Neutrophil (primary cell): ENCODE measurements around the gene TOR1B.
A peak's percentile ranks its signal among the peaks of the same experiment; 100 is the strongest.

ENCODE experiments used
- H3K27ac ChIP-seq: fragments of 200-600 bp; sonication (generic); 2 replicates; pipeline ENCODE4 v1.5.1; 2016; ENCODE audit warnings: mild to moderate bottlenecking, moderate library complexity
- H3K27me3 ChIP-seq: fragments of 200-600 bp; sonication (generic); 2 replicates; pipeline ENCODE4 v1.6.0; 2016; ENCODE audit warnings: mild to moderate bottlenecking
- H3K36me3 ChIP-seq: fragments of 200-600 bp; sonication (generic); 2 replicates; pipeline ENCODE4 v1.5.1; 2017
- H3K4me1 ChIP-seq, 2 experiments: fragments of 200-600 bp in 1 of 2; sonication (generic) in 1 of 2; 1 replicate in 1 of 2; 2 replicates in 1 of 2; pipeline versions ENCODE4 v1.5.1 to v1.6.1; 2013 to 2016; ENCODE audit warnings: low read depth in 1 of 2, low read length in 1 of 2, mild to moderate bottlenecking in 1 of 2, moderate library complexity in 1 of 2; ENCODE audit not compliant: control insufficient read depth in 1 of 2, insufficient read depth in 1 of 2
- H3K4me3 ChIP-seq, 2 experiments: fragments of 200-600 bp in 1 of 2; sonication (generic) in 1 of 2; 1 replicate in 1 of 2; 2 replicates in 1 of 2; pipeline ENCODE4 v1.5.1; 2013 to 2016; ENCODE audit warnings: low read depth in 1 of 2, low read length in 1 of 2, mild to moderate bottlenecking in 1 of 2, moderate library complexity in 1 of 2
- H3K9me3 ChIP-seq: fragments of 200-600 bp; sonication (generic); 2 replicates; pipeline ENCODE4 v1.5.1; 2016
- CTCF ChIP-seq: fragments of 200-600 bp; sonication (generic); IDR thresholded peaks from 2 replicates; pipeline ENCODE4 v1.5.1; 2016; ENCODE audit warnings: antibody characterized with exemption

TOR1B gene

GRCh38 chr9:129841071-129841470, 38.1 kb downstream of the TOR1B start:
- Histone ChIP-seq H3K27me3 (no peaks in the 10 kb centered on the region), H3K36me3 (peaks cover 7% of the 10 kb centered on the region), H3K4me1 (peaks cover 29 to 39% of the 10 kb centered on the region in 2 experiments), H3K4me3 (no peak overlapping the region), H3K27ac (no peak overlapping the region), H3K9me3 (no peaks in the 10 kb centered on the region)
- TF ChIP-seq CTCF: no peak

- no peak for TF ChIP-seq CTCF
- H3K9me3 ChIP-seq: no peaks in the 10 kb centered on the region
- H3K27ac ChIP-seq: peak overlapping the region; percentile 48
- peaks cover 19 to 31% of the 10 kb centered on the region in 2 experiments for H3K4me1 ChIP-seq
- H3K36me3 ChIP-seq: peaks cover 7% of the 10 kb centered on the region
- H3K27me3 ChIP-seq: no peaks in the 10 kb centered on the region
- no peak overlapping the region for H3K4me3 ChIP-seq
Observed at GRCh38 chr9:129845373-129845772, 42.4 kb downstream of the TOR1B start.

- no peak overlapping the region for H3K4me3 ChIP-seq
- H3K4me1 ChIP-seq: peaks cover 46 to 56% of the 10 kb centered on the region in 2 experiments
- no peak for TF ChIP-seq CTCF
- H3K36me3 ChIP-seq: peaks cover 16% of the 10 kb centered on the region
- no peak overlapping the region for H3K27ac ChIP-seq
- H3K27me3 ChIP-seq: no peaks in the 10 kb centered on the region
- H3K9me3 ChIP-seq: no peaks in the 10 kb centered on the region
Observed at GRCh38 chr9:129848712-129849441, 45.9 kb downstream of the TOR1B start.

- Histone ChIP-seq H3K27ac (peak overlapping the region; percentile 39), H3K4me3 (no peak overlapping the region), H3K36me3 (peaks cover 16% of the 10 kb centered on the region), H3K9me3 (no peaks in the 10 kb centered on the region), H3K4me1 (peaks cover 56 to 67% of the 10 kb centered on the region in 2 experiments), H3K27me3 (no peaks in the 10 kb centered on the region)
- no peak for TF ChIP-seq CTCF
Observed at GRCh38 chr9:129849901-129850300, 46.9 kb downstream of the TOR1B start.

GRCh38 chr9:129850821-129851550, 48.0 kb downstream of the TOR1B start:
- Histone ChIP-seq H3K36me3 (peaks cover 22% of the 10 kb centered on the region), H3K9me3 (no peaks in the 10 kb centered on the region), H3K4me1 (peaks cover 56 to 68% of the 10 kb centered on the region in 2 experiments), H3K27me3 (no peaks in the 10 kb centered on the region), H3K27ac (peak overlapping the region; percentile 76), H3K4me3 (no peak overlapping the region)
- no peak for TF ChIP-seq CTCF
